Measurements from ENCODE around the gene RIMKLB. TPM values are rescaled to one million over a fixed set of nuclear protein-coding genes. Genes with fewer than 3 reads are reported as not detected.

Gene RIMKLB
- total RNA-seq, 1 experiment from 2014 or later = 33.3 TPM

DNA sequence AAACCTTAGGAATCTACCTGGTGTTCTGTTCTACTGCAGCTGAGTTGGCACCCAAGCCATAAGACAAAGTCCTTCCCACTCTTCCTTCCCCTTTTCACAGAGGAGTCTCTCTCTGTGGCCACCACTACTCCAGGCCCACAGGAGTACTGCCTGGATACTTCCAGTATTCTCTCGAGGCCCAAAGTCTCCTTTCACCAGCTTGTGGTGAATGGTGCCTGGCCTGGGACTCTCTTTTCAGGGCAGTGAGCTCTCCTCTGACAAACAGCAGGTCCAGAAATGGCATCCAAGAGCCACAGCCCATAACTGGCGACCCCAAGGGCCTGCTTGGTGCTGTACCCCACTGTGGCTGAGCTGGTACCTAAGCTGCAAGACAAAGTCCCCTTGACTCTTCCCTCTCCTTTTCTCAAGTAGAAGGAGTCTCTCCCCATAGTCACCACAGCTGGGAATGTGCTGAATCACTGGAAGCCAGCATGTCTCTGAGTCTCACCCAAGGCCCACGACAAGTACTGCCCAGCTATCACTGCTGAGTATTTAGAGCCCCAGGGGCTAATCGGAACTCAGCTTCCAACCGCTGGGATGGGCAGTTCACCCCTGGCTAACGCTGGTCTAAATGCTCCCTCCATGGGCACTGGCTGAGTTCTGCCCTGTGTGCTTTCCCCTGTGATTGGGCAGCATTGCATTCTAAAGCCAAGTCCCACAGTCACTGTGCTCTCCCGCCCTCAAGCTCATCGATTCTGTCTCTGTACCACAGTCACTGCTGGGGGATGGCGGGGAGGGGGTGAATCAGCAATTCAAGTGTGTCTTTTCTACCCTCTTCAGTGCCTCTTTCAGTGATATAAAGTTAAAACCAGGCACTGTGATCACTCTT is 130.7 kb downstream of the RIMKLB start:
- no peak for DNase-seq (ENCODE audit: low read depth, low spot score)
- in situ Hi-C loops (cut with HindIII; ENCODE audit: low pct_unique_long_range_greater_than_20kb, low sequenced_read_pairs) = no loop called here

GRCh38 chr12:8829125-8829518 is 131.3 kb downstream of the RIMKLB start:
- in situ Hi-C loops (cut with HindIII; ENCODE audit: low pct_unique_long_range_greater_than_20kb, low sequenced_read_pairs) = no loop called here
- DNase-seq (ENCODE audit: low read depth, low spot score) = no peak

DNA sequence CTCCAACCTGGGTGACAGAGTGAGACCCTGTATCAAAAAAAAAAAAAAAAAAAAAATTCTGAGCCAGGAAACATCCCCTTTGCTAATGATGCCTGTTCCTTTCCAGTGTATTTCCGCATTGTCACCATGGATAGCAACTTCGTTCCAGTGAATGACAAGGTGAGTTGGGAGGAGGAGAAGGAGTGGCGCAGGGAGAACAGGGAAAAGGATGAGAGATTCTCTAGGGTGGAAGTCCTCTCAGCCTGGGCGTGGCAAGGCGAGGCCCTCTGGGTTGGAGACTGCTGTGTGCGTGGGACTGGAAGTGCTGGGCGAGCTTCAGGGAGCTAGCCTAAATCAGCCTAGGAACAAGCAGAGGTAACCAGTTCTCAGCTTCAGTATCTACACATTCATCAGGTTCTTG is 131.8 kb downstream of the RIMKLB start:
- in situ Hi-C loops (cut with HindIII; ENCODE audit: low pct_unique_long_range_greater_than_20kb, low sequenced_read_pairs) = no loop called here

GRCh38 chr12:8831116-8831515 is 133.3 kb downstream of the RIMKLB start:
- no peak for DNase-seq (ENCODE audit: low read depth, low spot score)
- in situ Hi-C loops (cut with HindIII; ENCODE audit: low pct_unique_long_range_greater_than_20kb, low sequenced_read_pairs) = no loop called here

More for the DNA sequence above, 131.8 kb downstream of the RIMKLB start:
- no peak for DNase-seq (ENCODE audit: low read depth, low spot score)

DNA sequence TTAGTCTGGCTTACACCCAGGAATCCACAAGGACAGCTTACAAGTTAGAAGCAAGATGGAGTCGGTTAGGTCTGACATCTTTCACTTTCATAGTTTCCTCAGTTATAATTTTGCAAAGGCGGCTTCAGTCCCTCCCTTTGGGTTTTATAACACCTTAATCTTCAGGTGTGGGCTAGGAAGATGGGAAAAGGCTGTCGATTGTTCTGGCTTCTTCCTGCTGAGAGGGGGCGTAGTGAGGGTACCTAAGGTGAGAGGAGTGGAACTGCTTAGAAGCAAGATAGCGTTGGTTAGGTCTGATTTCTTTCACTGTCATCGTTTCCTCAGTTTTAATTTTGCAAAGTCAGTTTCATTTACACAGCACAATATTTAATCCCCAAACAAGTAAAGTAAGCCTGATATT is 134.7 kb downstream of the RIMKLB start:
- no peak for DNase-seq (ENCODE audit: low read depth, low spot score)
- in situ Hi-C loops (cut with HindIII; ENCODE audit: low pct_unique_long_range_greater_than_20kb, low sequenced_read_pairs) = no loop called here

Other genes with a start within 250 kb of the RIMKLB start
- 0.29 TPM in 1 of 2 replicates, not detected in the other for gene CLEC6A, start 242.0 kb upstream of the RIMKLB start, total RNA-seq (2014; rRNA removed; shearing (Covaris generic))
- gene CLEC4D, start 184.5 kb upstream of the RIMKLB start, total RNA-seq (2014; rRNA removed; shearing (Covaris generic)) = not detected in 2 replicates
- not detected in 2 replicates for gene CLEC4E, start 157.1 kb upstream of the RIMKLB start, total RNA-seq (2014; rRNA removed; shearing (Covaris generic))
- gene AICDA, start 85.1 kb upstream of the RIMKLB start, total RNA-seq (2014; rRNA removed; shearing (Covaris generic)) = 0.24 and 1.1 TPM in 2 replicates
- not detected in 2 replicates for gene MFAP5, start 35.2 kb upstream of the RIMKLB start, total RNA-seq (2014; rRNA removed; shearing (Covaris generic))
- 0.32 TPM in 2 replicates for gene A2ML1, start 124.6 kb downstream of the RIMKLB start, total RNA-seq (2014; rRNA removed; shearing (Covaris generic))
- gene PHC1, start 216.5 kb downstream of the RIMKLB start, total RNA-seq (2014; rRNA removed; shearing (Covaris generic)) = 25.1 and 31.1 TPM in 2 replicates